Subcutaneous preadipocyte (primary cell): ENCODE measurements around the gene SLC25A24. TPM values are rescaled to one million over a fixed set of nuclear protein-coding genes. Genes with fewer than 3 reads are reported as not detected.

ENCODE experiments used
- total RNA-seq: library from RNA; depleted of rRNA; stranded (reverse); fragments of >200 nt; gene quantifications from 2 replicates; pipeline ENCODE4 v1.2.3, GENCODE V29; 2012

Gene SLC25A24
- 43.4 and 47.5 TPM in 2 replicates for total RNA-seq

GRCh38 chr1:108199781-108200686 lies at the start of gene SLC25A24:
TSS of gene SLC25A24 (minus strand) at chr1:108200343. CDS start at chr1:108200138, 205 bp downstream.

GRCh38 chr1:108243976-108244375 lies 43.8 kb upstream of the SLC25A24 start, which contains the start of gene NBPF4:
TSS of gene NBPF4 (minus strand) at chr1:108244076. CDS start at chr1:108243761, 315 bp downstream.

Other genes starting within 250 kb of the SLC25A24 start
- 1.4 and 1.5 TPM in 2 replicates for gene VAV3, start 235.2 kb downstream of the SLC25A24 start, total RNA-seq
- gene NBPF4, start 43.7 kb upstream of the SLC25A24 start, total RNA-seq = not detected in 2 replicates
- gene NBPF6, start 250.0 kb upstream of the SLC25A24 start, total RNA-seq = not detected in 2 replicates